HTR-8/SVneo (cell line): ENCODE measurements around the gene MAP2K4.

Experiments
- DNase-seq: peaks from one replicate; pipeline ENCODE4 v3.0.0; 2011; ENCODE audit warnings: low spot score, mixed read lengths; ENCODE audit not compliant: insufficient read length
- FAIRE-seq: peaks from 2 replicates; lab custom pipeline; 2011; peaks lifted over from hg19 to GRCh38; lab: Jason Lieb, UNC

MAP2K4 gene

GRCh38 chr17:12081720-12082119 is 61.0 kb downstream of the MAP2K4 start:
- DNase-seq (no peak), FAIRE-seq (no peak)

GRCh38 chr17:12085076-12085949 is 64.6 kb downstream of the MAP2K4 start:
- DNase-seq, result no peak
- no peak for FAIRE-seq

- no peak for DNase-seq
- no peak for FAIRE-seq
These were observed 67.4 kb downstream of the MAP2K4 start for GRCh38 chr17:12088035-12088434.

GRCh38 chr17:12089809-12090384 is 69.2 kb downstream of the MAP2K4 start:
- DNase-seq, result peak; percentile 38
- FAIRE-seq, result no peak

- FAIRE-seq (no peak), DNase-seq (no peak)
These were observed 73.7 kb downstream of the MAP2K4 start for GRCh38 chr17:12094336-12094735.

GRCh38 chr17:12095522-12095921 is 74.8 kb downstream of the MAP2K4 start:
- FAIRE-seq (no peak), DNase-seq (no peak)

GRCh38 chr17:12097326-12097725 is 76.6 kb downstream of the MAP2K4 start:
- no peak for FAIRE-seq

GRCh38 chr17:12098568-12098967 is 77.9 kb downstream of the MAP2K4 start:
- no peak for DNase-seq
- FAIRE-seq, result no peak

More at GRCh38 chr17:12097326-12097725, 76.6 kb downstream of the MAP2K4 start:
- DNase-seq, result no peak

- FAIRE-seq, result no peak
- DNase-seq, result no peak
These were observed 78.7 kb downstream of the MAP2K4 start for GRCh38 chr17:12099412-12099811.

GRCh38 chr17:12104831-12105230 is 84.2 kb downstream of the MAP2K4 start:
- FAIRE-seq, result no peak
- DNase-seq, result no peak

GRCh38 chr17:12107905-12108304 is 87.2 kb downstream of the MAP2K4 start:
- FAIRE-seq, result no peak
- DNase-seq, result no peak

GRCh38 chr17:12110906-12111305 is 90.2 kb downstream of the MAP2K4 start:
- DNase-seq (no peak), FAIRE-seq (no peak)

GRCh38 chr17:12113156-12113555 is 92.5 kb downstream of the MAP2K4 start:
- no peak for DNase-seq
- no peak for FAIRE-seq

- DNase-seq, result no peak
- FAIRE-seq, result no peak
These were observed 94.2 kb downstream of the MAP2K4 start for GRCh38 chr17:12114686-12115418.

- DNase-seq, result no peak
These were observed 95.5 kb downstream of the MAP2K4 start for GRCh38 chr17:12116143-12116542.

GRCh38 chr17:12118617-12119016 is 97.9 kb downstream of the MAP2K4 start:
- no peak for FAIRE-seq
- DNase-seq, result no peak

More at GRCh38 chr17:12116143-12116542, 95.5 kb downstream of the MAP2K4 start:
- no peak for FAIRE-seq

GRCh38 chr17:12122075-12122474 is 101.4 kb downstream of the MAP2K4 start:
- no peak for FAIRE-seq
- DNase-seq, result no peak

- DNase-seq (no peak), FAIRE-seq (no peak)
These were observed 106.5 kb downstream of the MAP2K4 start for GRCh38 chr17:12127177-12127576.

- DNase-seq, result no peak
- FAIRE-seq, result no peak
These were observed 107.0 kb downstream of the MAP2K4 start for GRCh38 chr17:12127667-12128066.

- FAIRE-seq (no peak), DNase-seq (no peak)
These were observed 108.3 kb downstream of the MAP2K4 start for GRCh38 chr17:12128946-12129345.

- no peak for FAIRE-seq
- DNase-seq, result no peak
These were observed 112.5 kb downstream of the MAP2K4 start for GRCh38 chr17:12133183-12133582.
